NCI-H2107 (cell line): ENCODE measurements around the gene JOSD2.

ENCODE experiments used
- DNase-seq: peaks from one replicate; lab custom pipeline; 2025; lab: John Stamatoyannopoulos, UW

JOSD2 gene

GRCh38 chr19:50493171-50493570 lies 17.8 kb downstream of the JOSD2 start:
- no peak for DNase-seq

- no peak for DNase-seq
Measured at GRCh38 chr19:50492303-50493052, 18.5 kb downstream of the JOSD2 start.

GRCh38 chr19:50490991-50491472 lies 20.0 kb downstream of the JOSD2 start:
- no peak for DNase-seq

- no peak for DNase-seq
Measured at GRCh38 chr19:50490411-50490811, 20.6 kb downstream of the JOSD2 start.

- no peak for DNase-seq
Measured at GRCh38 chr19:50489461-50490011, 21.5 kb downstream of the JOSD2 start.

- DNase-seq = no peak
Measured at GRCh38 chr19:50488389-50489194, 22.4 kb downstream of the JOSD2 start.

GRCh38 chr19:50486823-50487515 lies 24.0 kb downstream of the JOSD2 start:
- DNase-seq = no peak

GRCh38 chr19:50485284-50485955 lies 25.6 kb downstream of the JOSD2 start:
- DNase-seq = no peak

- DNase-seq = no peak
Measured at GRCh38 chr19:50482916-50483315, 28.1 kb downstream of the JOSD2 start.

GRCh38 chr19:50482271-50482855 lies 28.6 kb downstream of the JOSD2 start:
- no peak for DNase-seq

- DNase-seq = no peak
Measured at GRCh38 chr19:50481351-50482149, 29.4 kb downstream of the JOSD2 start.

- DNase-seq = no peak
Measured at GRCh38 chr19:50480281-50481111, 30.5 kb downstream of the JOSD2 start.

- DNase-seq = no peak
Measured at GRCh38 chr19:50479761-50480251, 31.2 kb downstream of the JOSD2 start.

GRCh38 chr19:50478901-50479715 lies 31.9 kb downstream of the JOSD2 start:
- DNase-seq = no peak

- no peak for DNase-seq
Measured at GRCh38 chr19:50477751-50478515, 33.1 kb downstream of the JOSD2 start.

- no peak for DNase-seq
Measured at GRCh38 chr19:50476907-50477238, 34.1 kb downstream of the JOSD2 start.

GRCh38 chr19:50476224-50476906 lies 34.6 kb downstream of the JOSD2 start, which contains the start of the genes EMC10 and GARIN5A:
Gene EMC10 (plus strand): TSS chr19:50476507. CDS start chr19:50476545, 38 bp downstream.
Gene GARIN5A (minus strand): TSS chr19:50476848. CDS start chr19:50476388, 460 bp downstream.
- peak; percentile 83 for DNase-seq
